NCI-H1417 treated with DMSO at 0.1 percent for 48 hours (cell line): ENCODE data around the gene OXT.
"Not testable (repeated sequence)": the region's sequence is repeated elsewhere in the genome, so short reads cannot be mapped to it uniquely, and the experiment has no call there.

Source experiments
- DNase-seq: peaks from one replicate; lab custom pipeline; 2025; lab: John Stamatoyannopoulos, UW

OXT gene

GRCh38 chr20:3071610-3072529, at the start of gene OXT:
OXT (plus strand) TSS chr20:3071620; CDS start chr20:3071656, 36 bp downstream.
- DNase-seq = no peak

- no peak for DNase-seq
These were observed 49.6 kb upstream of the OXT start for GRCh38 chr20:3021777-3022176.

- not testable (repeated sequence) for DNase-seq
These were observed 48.6 kb upstream of the OXT start for GRCh38 chr20:3022559-3023490.

GRCh38 chr20:3027987-3028386, 43.4 kb upstream of the OXT start:
- no peak for DNase-seq

GRCh38 chr20:3031524-3032147, 39.8 kb upstream of the OXT start:
- DNase-seq = no peak

- DNase-seq = no peak
These were observed 38.8 kb upstream of the OXT start for GRCh38 chr20:3032624-3033023.

GRCh38 chr20:3037654-3038053, 33.8 kb upstream of the OXT start:
- DNase-seq = no peak

GRCh38 chr20:3038454-3038853, 33.0 kb upstream of the OXT start:
- no peak for DNase-seq

GRCh38 chr20:3039426-3039825, 32.0 kb upstream of the OXT start:
- no peak for DNase-seq

GRCh38 chr20:3040086-3040485, 31.3 kb upstream of the OXT start:
- DNase-seq = no peak

GRCh38 chr20:3041854-3042409, 29.5 kb upstream of the OXT start:
- no peak for DNase-seq

- DNase-seq = no peak
These were observed 28.8 kb upstream of the OXT start for GRCh38 chr20:3042625-3043024.

GRCh38 chr20:3043322-3043721, 28.1 kb upstream of the OXT start, which contains the start of gene GNRH2:
GNRH2 (plus strand) TSS chr20:3043622; CDS start chr20:3044415, 793 bp downstream.
- no peak for DNase-seq

GRCh38 chr20:3044336-3044965, 27.0 kb upstream of the OXT start:
- no peak for DNase-seq

GRCh38 chr20:3045042-3045815, 26.2 kb upstream of the OXT start:
- no peak for DNase-seq

- peak; percentile 54 for DNase-seq
These were observed 25.4 kb upstream of the OXT start, which contains the start of gene MRPS26 for GRCh38 chr20:3045816-3046676. MRPS26 (plus strand) TSS chr20:3046052; CDS start chr20:3046069, 17 bp downstream.

GRCh38 chr20:3046677-3047462, 24.6 kb upstream of the OXT start:
- DNase-seq = peak; percentile 32
